K562 (cell line): ENCODE results near the gene ANTKMT. TPM values are rescaled to one million over a fixed set of nuclear protein-coding genes. Genes with fewer than 3 reads are reported as not detected.
A peak's percentile ranks its signal among the peaks of the same experiment; 100 is the strongest.

ENCODE experiments used
- FOXK1 ChIP-seq: sonication (generic); formaldehyde crosslinking; IDR thresholded peaks from 2 replicates; pipeline ENCODE4 v1.8.0; 2022; ENCODE audit warnings: missing genetic modification reagents, mild to moderate bottlenecking, borderline replicate concordance
- GTF2A2 ChIP-seq: IDR thresholded peaks from 2 replicates; pipeline ENCODE4 v1.6.1; 2016; ENCODE audit warnings: mild to moderate bottlenecking, missing genetic modification characterization, missing compliant biosample characterization
- LCOR ChIP-seq: sonication (generic); formaldehyde crosslinking; IDR thresholded peaks from 2 replicates; pipeline ENCODE4 v1.8.0; 2022; ENCODE audit warnings: mild to moderate bottlenecking, missing genetic modification reagents
- MTF1 ChIP-seq: fragments of 250-450 bp; sonication (Bioruptor Pico); IDR thresholded peaks from 2 replicates; pipeline ENCODE4 v1.9.0; 2021; ENCODE audit warnings: moderate library complexity, mild to moderate bottlenecking, inconsistent platforms, borderline replicate concordance
- NFATC3 ChIP-seq: fragments of 450-650 bp; IDR thresholded peaks from 2 replicates; pipeline ENCODE4 v1.6.1; 2017; ENCODE audit warnings: mild to moderate bottlenecking
- NFRKB ChIP-seq: fragments of 450-650 bp; IDR thresholded peaks from 2 replicates; pipeline ENCODE4 v1.6.1; 2016; ENCODE audit warnings: low read depth
- POLR2AphosphoS2 ChIP-seq: IDR thresholded peaks from 2 replicates; pipeline ENCODE4 v1.6.1; 2012; ENCODE audit warnings: low read length, improper control_type of control experiment
- POLR2G ChIP-seq: fragments of 200-400 bp; formaldehyde crosslinking; IDR thresholded peaks from 2 replicates; pipeline ENCODE4 v1.6.1; 2017; ENCODE audit warnings: low read depth, mild to moderate bottlenecking, antibody characterized with exemption, low read length, moderate library complexity
- PPARD ChIP-seq: fragments of 250-450 bp; sonication (Bioruptor Pico); IDR thresholded peaks from 2 replicates; pipeline ENCODE4 v1.8.0; 2022; ENCODE audit warnings: inconsistent platforms, mild to moderate bottlenecking, moderate library complexity
- PRPF4 ChIP-seq: fragments of 200-400 bp; formaldehyde crosslinking; IDR thresholded peaks from one replicate; pipeline ENCODE4 v1.6.1; 2017; ENCODE audit warnings: low read length, low read depth, mild to moderate bottlenecking; ENCODE audit not compliant: insufficient read depth, poor library complexity, severe bottlenecking
- SAFB2 ChIP-seq: fragments of 200-400 bp; formaldehyde crosslinking; IDR thresholded peaks from 2 replicates; pipeline ENCODE4 v1.6.1; 2018; ENCODE audit warnings: borderline replicate concordance, low read length, low read depth, moderate library complexity; ENCODE audit not compliant: severe bottlenecking
- TAF7 ChIP-seq: fragments of 450-650 bp; IDR thresholded peaks from 2 replicates; pipeline ENCODE4 v1.6.1; 2016; ENCODE audit warnings: missing genetic modification characterization, missing compliant biosample characterization
- ZNF77 ChIP-seq: fragments of 250-450 bp; sonication (Bioruptor Pico); IDR thresholded peaks from 2 replicates; pipeline ENCODE4 v1.5.0; 2020
- polyA plus RNA-seq, 8 experiments: library from polyadenylated mRNA; depleted of rRNA in 4 of 8; stranded (reverse) in 5 of 8; unstranded in 3 of 8; fragments of >200 nt; fragmentation: Nextera tagmentation in 2 of 8; fragmentation: Illumina TruSeq in 1 of 8; extraction: Ambion mirVana in 2 of 8; extraction: Trizol in 1 of 8; gene quantifications; 2 replicates each; pipeline versions ENCODE4 v1.2.1 to v1.2.3, GENCODE V29; 2011 to 2014; ENCODE audit warnings: inconsistent platforms in 1 of 8, missing spikeins in 1 of 8
- total RNA-seq, 7 experiments: library from RNA; depleted of rRNA in 6 of 7; stranded (reverse); fragments of >200 nt in 6 of 7; fragmentation: Illumina TruSeq in 2 of 7; extraction: Trizol in 2 of 7; gene quantifications; 2 replicates each; pipeline versions ENCODE4 v1.2.1 to v1.2.3, GENCODE V29; 2011 to 2021; ENCODE audit warnings: low replicate concordance in 1 of 7
- TF ChIP-seq, protein P1 (sequence below): fragments of 250-450 bp; sonication (Bioruptor Pico); IDR thresholded peaks from 2 replicates; pipeline ENCODE4 v1.5.1; 2021; ENCODE audit warnings: mild to moderate bottlenecking

The ANTKMT gene
- total and polyA plus RNA-seq, 9 of the 15 experiments (the other 6 are each of a cell fraction or from before 2014, with no cell fraction given) = 0.58 to 217 (median 19.1) TPM

DNA sequence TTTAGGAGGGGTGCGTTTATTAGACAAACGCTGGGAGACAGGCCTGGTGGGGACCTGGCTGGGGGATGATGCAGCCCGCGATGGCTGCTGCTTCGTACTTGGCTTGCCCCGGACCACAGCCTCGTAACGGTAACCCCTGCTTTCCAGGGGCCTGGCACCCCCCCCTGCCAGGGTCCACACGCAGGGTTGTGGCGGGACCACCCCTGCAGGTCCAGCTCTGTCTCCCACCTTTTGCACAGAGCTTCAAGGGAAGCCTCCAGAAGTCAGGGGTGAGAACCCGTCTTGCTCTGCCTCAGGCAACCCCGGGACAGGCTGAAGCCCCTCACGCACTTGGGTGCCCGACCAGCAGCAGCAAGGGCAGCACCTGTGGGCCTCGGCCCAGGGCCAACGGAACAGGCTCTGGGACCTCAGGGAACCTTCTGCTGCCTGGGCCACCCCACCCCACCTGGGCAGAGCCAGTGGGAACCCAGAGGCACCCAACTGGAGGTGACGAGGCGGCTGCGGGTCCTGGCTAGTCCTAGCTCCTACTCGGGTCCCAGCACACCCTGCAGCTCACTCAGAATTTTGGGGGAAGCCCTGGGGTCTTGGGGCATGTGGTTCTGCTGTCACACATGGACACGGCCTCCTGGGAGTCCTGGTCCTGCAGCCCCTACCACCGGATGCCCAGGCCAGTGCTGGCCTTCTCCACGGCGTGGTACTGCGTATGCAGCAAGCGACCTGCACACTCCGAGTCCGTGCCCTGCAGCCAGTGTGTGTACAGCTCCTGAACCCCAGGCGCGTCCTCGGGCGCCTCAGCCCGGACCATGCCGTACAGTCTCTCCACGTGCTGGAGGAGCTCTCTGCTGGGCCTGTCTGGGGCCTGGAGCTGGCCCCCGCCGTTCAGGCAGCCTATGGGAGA, 9.1 kb downstream of the ANTKMT start (continued):
- TF ChIP-seq, protein P1, sequence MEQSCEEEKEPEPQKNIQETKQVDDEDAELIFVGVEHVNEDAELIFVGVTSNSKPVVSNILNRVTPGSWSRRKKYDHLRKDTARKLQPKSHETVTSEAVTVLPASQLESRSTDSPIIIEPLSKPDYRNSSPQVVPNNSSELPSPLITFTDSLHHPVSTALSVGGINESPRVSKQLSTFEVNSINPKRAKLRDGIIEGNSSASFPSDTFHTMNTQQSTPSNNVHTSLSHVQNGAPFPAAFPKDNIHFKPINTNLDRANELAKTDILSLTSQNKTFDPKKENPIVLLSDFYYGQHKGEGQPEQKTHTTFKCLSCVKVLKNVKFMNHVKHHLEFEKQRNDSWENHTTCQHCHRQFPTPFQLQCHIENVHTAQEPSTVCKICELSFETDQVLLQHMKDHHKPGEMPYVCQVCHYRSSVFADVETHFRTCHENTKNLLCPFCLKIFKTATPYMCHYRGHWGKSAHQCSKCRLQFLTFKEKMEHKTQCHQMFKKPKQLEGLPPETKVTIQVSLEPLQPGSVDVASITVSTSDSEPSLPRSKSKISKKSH (CRISPR knock-in tag) = no peak
- no peak for TF ChIP-seq SAFB2
- TF ChIP-seq GTF2A2 (tag) = no peak
- TF ChIP-seq TAF7 = no peak
- no peak for TF ChIP-seq ZNF77 (CRISPR knock-in tag)
- no peak for TF ChIP-seq NFATC3
- no peak for TF ChIP-seq LCOR
- no peak for TF ChIP-seq NFRKB
- peak; percentile 80 for TF ChIP-seq POLR2G
- TF ChIP-seq POLR2AphosphoS2 = no peak; the same call in 1 of the 2 replicates
- TF ChIP-seq PRPF4 = peak; percentile 32
- no peak for TF ChIP-seq PPARD (CRISPR knock-in tag)
- no peak for TF ChIP-seq FOXK1 (CRISPR knock-in tag)
- no peak for TF ChIP-seq MTF1
